GM18517 (cell line): ENCODE measurements around the gene FBXO11.
"Not testable (repeated sequence)": the region's sequence is repeated elsewhere in the genome, so short reads cannot be mapped to it uniquely, and the experiment has no call there.

ENCODE experiments used
- ATAC-seq: cut with Tn5 transposase; IDR thresholded peaks from one replicate; pipeline ENCODE4 v1.9.1; 2021; ENCODE audit warnings: mild to moderate bottlenecking, moderate library complexity; ENCODE audit not compliant: unreplicated experiment

Gene FBXO11

DNA sequence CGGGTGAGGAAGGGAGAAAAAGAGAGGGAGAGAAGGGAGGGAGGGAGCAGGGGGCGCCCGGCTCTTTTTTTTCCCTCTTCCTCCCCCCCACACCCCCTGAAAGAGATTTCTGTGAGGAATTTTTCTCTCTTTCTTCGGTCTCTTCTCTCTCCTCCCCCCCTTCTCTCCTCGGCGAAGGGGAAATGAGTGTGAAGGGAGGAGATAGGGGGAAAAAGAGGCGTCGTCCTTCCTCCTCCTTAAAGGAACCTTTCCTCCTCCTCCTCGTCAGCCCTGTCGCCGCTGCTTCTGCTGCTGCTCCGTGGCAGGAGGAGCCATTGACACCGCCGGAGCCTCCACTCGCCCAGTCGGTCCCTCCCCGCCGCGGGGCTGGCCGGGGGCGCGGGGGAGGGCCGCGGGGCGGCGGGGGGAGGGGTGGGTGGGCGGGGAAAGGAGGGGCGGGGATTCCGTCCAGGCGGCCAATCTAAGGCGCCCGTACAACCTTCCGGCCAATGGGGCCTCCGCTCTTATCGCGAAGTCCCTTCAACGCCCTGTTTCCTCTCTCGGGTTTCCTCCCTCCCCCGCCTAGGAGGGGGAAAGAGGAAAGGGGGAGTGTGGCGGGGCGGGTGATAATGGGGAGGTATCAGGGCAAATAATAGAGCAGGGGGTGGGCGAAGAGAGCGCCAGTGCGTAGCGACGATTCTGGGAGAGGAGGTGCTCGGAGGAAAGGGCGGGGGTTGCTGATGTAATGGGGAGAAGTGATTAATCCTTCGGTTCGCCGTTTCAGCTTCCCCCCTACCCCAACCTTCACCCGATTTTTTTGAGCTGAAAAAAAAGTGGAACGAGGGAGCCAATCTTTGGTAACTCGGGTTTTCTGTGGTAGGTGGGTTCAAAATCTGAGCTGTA, at the start of gene FBXO11:
FBXO11 (minus strand) TSS at position 342 of the 882 bp plus-strand sequence. CDS start 778 bp downstream, outside the sequence.
- peak; percentile 86 for ATAC-seq

DNA sequence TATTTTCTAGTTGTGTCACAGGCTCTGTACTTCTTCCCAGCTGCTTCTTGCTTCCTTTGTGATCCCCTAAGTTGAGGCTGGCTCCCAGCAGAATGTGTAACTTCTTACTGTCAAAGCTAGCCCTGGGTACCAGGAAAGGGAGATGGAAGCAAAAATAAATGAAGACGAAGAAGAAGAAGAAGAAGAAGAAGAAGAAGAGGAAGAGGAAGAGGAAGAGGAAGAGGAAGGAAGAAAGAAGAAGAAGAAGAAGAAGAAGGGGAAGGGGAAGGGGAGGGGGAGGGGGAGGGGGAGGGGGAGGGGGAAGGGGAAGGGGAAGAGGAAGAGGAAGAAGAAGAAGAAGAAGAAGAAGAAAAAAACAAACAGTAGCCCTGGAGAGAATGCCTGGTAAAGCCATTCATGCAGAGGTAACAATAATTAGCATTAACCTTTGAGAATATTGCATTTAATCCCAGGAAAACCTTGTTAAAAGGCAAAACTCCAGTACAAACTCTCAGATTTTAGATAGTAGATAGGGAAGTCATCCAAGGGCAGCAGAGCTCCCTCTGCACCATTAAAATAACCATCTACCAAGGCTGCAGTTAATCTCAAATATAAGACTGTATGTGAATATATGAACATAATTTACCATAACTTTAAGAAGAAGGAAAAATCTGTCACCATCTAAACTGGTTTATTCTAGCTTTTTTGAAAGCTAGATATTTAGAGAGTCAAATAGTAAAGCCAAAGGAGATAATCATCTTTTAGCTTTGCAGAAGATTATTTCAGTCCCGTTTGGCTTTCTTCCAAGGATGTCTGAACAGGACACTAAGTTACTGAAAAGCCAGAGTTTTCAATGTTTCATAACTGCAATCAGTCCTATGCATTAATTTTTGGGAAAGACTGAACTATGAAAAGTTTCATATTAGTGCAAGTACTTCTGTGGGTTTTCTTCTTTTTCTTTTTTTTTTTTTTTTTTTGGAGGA, 44.3 kb upstream of the FBXO11 start:
- no peak for ATAC-seq

DNA sequence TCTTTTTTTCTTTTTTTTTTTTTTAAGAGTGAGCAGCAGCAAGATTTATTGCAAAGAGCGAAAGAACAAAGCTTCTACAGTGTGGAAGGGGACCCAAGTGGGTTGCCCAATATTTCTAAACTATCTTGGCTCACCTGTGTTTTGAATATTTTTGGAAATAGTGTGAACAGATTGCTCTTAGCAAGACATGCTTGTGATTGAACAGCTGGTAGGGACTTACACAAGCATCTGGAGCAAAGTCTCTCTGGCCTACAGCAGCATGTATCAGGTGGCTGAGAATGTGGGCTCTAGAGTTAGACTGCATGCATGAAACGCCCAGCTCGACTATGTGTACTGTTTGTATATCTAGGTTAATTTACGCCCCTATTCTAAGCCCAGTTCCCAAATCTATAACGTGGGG, 40.3 kb upstream of the FBXO11 start:
- no peak for ATAC-seq

DNA sequence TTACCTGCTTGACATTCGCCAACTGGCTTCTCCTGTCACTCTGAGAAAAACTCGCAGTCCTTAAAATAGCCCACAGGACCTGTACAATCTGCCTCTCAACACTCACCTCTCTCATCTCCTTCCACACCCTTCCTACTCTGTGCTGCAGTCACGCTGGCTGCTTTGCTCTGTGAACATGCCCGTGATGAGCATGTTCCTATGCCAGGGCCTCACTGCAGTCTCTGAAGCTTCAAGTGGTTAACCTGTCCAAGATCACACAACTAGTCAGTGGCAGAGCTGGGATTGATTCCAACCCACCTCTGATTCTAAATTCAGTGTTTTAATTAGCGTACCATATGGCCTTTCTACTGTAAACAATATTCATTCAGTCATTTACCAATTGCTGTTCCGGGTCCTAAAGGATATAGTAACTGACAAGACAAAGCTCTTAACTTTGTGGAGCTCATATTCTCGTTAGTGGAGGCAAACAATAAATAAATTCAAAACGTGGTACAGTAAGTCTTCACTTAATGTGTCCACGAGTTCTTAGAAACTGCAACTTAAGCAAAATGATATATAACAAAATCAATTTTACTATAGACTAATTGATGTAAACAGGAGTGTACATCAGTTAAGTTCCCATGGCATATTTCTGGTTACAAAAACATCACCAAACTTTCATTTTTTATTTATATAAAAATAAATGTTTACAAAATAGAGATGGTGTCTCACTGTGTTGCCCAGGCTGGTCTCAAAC, 38.9 kb upstream of the FBXO11 start:
- no peak for ATAC-seq

DNA sequence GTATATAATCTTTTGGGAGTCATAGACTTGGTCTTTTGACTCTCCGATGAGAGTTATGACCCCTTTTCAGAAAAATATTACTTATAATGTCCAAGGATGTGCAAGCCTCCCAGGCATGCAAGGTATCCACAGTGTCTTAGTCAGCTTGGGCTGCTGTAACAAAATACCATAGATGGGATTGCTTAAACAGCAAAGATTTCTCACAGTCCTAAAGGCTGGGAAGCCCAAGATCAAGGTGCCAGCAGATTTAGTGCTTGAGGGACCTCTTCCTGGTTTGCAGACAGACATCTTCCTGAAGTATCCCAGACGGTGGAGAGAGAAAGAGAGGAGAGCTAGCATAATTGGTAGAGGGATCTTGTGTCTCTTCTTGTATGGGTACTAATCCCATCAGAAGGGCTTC, 35.6 kb upstream of the FBXO11 start:
- no peak for ATAC-seq

DNA sequence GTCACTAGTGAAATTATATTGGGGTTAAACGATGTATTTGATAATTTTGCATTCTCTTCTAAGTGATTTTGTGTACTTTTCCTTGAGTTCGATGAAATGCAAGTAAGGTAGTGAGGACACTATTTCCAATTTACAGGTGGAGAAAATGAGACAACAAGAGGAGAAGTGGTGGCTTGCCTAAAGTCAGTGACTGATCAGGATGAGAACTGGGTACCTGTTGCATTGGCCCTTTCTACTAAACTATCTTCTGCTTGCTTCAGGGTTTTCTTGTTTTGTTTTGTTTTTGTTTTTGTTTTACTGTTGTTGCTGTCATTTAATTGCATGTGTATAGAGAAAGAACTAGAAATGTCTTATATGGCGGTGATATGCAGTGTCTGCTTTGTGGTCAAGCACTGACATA, 31.4 kb upstream of the FBXO11 start:
- ATAC-seq, result no peak

DNA sequence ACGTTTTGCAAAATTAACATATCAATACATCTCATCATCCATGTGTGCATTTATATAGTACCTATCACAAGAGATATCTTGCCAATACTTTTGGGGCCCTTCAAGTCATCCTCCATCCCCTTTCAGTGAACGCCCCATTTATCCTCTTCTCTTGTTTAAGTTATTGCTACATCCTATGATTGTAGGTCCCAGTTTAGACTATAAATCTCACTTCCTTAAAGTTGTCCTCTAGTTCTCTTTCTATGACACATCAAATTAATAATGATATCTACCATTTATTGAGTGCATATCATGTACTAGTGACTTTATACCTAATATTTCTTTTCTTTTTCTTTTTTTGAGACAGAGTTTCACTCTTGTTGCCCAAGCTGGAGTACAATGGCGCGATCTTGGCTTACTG, 28.8 kb upstream of the FBXO11 start:
- ATAC-seq, result no peak

DNA sequence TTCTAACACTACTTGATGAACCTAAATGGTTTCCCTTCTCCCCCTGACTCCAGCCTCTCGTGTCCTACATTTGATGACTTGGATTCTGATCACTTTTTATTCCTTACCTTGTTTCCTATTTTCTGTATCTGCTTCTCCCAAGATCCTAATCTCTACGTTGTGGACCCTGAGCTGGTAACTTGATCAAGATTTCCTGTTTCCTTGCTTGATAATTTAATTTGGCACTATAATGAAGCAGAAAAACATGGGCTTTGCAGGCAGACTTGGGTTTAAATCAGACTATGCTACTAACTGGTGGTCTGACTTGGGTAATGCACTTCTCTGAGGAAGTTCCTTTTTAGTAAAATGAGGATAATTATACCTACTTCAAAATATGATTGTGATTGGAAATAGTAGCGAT, 11.7 kb upstream of the FBXO11 start:
- no peak for ATAC-seq

DNA sequence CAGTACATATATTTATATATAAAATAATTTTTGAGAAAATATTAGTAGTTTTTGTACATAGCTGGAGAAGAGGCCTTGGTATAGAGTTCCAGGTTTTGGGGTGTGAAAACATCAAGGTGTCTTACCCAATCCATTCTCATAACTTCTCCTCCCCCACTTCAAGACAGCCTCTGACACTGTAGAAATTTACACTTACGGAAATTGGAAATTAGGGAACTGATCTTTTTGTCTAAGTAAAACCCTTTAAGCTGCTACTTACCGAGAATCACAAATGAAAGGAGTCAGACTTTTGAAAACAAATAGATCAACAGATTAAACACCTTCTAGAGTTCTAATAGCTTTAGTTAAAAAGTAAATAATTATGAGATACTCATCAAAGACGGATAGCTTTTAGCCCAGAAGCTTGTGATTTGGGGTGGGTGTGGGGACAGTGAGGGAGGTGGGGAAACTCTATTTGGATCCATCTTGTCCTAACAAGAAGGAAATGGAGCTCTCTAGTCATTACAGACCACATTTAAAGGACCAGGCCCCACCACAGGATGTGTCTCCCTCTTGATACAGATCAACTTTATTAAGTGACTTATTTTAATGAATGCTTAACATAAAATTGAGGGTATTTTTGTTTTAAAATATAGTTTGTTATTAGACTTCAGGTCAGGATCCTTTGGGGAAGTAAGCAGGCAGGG, 11.1 kb upstream of the FBXO11 start:
- ATAC-seq, result no peak

DNA sequence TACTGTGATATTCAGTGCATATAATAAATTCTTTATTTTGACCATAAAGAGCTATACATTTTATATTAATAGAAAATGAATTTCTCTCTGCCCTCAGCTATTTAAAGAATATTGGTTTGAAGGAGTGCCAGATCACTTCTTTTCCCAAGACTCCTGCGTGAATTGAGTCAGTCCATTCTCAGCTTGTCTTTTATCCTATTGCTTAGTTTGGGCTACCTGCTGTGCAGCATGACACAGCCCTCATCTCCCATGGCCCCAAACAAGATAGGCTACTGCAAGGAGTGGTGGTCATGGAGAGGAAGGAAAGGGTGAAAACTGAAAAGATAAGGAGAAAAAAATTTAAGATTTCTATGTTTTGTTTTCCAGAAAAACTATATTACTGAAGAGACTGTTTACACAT, 10.1 kb upstream of the FBXO11 start:
- no peak for ATAC-seq

DNA sequence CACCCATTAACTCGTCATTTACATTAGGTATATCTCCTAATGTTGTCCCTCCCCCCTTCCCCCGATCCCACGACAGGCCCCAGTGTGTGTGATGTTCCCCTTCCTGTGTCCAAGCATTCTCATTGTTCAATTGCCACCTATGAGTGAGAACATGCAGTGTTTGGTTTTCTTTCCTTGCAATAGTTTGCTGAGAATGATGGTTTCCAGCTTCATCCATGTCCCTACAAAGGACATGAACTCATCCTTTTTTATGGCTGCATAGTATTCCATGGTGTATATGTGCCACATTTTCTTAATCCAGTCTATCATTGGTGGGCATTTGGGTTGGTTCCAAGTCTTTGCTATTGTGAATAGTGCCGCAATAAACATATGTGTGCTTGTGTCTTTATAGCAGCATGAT, 4.4 kb upstream of the FBXO11 start:
- not testable (repeated sequence) for ATAC-seq

DNA sequence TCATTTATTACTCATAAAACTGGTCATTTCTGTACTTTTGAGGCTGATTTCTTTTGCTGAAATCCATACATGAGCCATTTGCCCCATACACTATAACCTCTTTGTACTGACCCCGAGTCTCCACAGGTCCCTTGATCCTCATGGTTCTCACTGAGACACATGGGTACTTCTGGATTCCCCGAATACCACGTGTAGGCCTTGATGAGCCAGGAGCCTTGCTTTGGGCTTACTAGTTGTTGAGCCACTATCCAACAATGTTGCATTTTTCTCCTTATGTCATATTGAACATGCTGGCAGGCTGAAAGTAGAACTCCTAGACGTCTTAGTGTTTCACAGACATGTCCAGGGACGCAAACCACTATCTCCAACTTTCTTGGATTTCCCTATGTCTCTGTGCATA, 2.4 kb upstream of the FBXO11 start:
- ATAC-seq, result no peak

DNA sequence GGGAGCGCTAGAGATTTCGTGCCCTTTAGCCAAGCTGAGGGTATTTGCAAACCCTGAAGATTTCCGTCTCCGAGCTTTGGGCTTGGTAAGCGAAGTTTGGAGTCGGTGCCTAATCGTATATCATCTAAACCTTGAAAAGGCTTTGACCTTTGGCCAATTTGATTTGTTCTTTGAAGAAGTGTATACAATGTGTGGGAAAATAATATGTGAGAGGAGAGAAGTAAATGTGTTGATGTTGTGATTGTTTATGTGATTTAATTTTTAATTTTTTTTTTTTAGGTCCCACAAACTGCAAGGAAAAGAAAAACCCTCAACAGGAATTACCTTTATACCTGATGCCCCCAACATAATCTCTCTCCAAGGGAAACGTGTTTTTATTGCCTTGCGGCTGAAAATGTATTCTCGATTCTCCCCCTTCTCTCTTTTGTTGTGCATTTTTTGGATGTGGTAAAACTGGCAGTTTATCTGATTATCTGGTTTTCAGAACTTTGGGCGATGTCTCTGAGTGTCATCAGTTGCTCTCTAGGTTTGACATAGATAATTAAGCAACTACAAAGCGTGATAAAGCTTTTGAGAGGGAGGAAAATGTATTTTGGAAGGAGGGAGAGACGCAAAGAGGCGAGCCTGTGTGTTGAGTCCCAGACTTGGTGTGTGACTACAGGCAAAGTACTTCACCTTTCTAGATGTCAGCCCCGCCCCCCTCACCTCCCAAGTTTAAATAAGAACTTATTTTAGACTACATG, 912 bp upstream of the FBXO11 start:
- ATAC-seq, result peak; percentile 47

DNA sequence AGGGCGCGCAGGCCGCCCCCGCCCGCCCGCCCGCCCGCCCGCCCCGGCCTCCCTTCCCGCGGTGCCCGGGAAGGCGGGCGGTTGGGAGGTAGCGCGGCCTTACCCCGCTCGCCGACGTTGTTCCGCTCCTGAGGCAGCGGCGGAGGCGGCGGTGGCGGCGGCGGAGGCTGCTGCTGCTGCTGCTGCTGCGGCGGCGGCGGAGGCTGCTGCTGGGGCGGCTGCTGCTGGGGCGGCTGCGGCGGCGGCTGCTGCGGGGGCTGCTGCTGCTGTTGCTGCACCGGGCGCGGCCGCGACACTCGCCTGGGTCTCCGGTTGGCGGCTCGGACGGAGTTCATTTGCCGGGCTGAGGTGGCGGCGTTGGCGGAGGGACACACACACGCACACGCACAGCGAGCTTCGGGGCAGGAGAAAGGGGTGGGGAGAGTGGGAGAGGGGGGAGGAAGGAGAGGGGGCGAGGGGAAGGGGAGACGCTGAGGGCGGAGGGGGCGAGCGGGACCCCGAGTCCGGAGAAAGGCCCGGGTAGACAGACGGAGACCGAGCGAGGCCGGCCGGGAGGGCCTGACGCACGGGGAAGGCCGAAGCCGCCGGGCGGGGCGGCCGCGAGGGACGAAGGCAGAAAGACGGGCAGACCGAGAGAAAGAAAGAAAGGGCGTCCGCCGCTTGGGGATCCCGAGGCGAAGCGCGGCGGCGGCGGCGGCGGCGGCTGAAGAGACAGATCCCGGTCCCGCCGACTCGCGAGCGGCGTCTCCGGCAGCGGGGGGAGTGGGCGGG, 727 bp downstream of the FBXO11 start:
- ATAC-seq, result peak; percentile 5

DNA sequence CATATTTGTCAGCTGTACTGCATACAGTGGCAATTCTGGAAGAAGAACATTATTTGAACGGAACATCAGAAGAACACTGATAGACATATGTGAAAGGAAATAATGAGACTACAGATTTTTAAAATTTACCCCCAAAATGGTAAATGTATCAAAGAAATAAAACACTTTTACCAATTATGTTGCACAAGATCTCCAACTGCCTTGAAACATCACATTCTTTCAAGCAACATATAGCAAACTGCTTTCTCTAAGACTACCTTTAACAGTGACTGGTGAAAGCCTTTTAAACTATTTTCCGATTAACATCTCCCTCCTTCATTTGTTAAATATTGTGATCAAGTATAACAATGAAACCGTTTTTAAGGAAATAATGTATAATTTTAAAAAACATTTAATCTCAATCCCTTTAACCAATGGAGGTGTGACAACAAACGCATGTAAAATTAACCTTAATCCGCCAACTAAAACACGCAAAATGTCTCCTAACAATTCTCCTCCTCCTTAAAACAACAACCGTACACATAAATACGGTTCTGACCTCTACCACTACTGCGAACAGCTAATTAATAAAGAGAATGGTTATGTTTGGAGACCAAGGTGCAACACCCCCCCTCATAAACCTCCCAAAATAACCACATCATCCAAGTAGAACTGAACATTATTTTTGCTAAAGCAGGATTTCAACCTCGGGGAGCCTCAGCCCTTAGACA, 2.4 kb downstream of the FBXO11 start:
- ATAC-seq, result no peak

DNA sequence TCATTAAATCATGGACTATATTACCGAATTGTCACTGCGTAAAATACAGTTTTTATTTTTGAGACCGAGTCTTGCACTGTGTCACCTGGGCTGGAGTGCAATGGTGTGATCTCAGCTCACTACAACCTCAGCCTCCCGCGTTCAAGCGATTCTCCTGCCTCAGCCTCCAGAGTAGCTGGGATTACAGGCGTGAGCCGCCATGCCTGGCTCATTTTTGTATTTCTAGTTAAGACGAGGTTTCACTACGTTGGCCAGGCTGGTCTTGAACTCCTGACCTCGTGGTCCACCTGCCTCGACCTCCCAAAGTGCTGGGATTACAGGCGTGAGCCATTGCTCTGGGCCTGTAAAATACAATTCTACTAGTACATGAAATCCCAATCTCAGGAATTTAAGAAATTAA, 4.4 kb downstream of the FBXO11 start:
- ATAC-seq, result not testable (repeated sequence)

DNA sequence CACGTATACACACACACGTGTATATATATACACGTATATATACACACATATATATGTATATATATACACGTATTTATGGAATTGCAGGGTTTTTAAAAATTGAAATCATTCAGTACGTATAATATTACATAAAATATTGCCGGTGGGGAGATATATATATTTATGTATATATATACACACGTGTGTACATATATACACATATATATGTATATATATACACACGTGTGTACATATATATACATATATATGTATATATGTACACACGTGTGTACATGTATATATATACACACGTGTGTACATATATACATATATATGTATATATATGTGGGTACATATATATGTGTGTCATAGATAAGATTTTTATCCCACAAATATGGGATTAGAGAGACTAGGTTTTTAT, 5.4 kb downstream of the FBXO11 start:
- no peak for ATAC-seq
